ENCODE measurements around the gene LAMA2.

- TF ChIP-seq CTCF (IDR thresholded peaks at IDR 0.05 in 2 of 3, conservative IDR thresholded peaks at IDR 0.05 in 1 of 3; ENCODE audit: borderline replicate concordance in 1 of 3, insufficient read depth in 1 of 3, low read depth in 2 of 3, low read length in 2 of 3) (no peak), POLR2A (IDR thresholded peaks at IDR 0.05; ENCODE audit: borderline replicate concordance, extremely low read depth, insufficient read depth, insufficient read length) (no peak), CEBPB (IDR thresholded peaks at IDR 0.05; ENCODE audit: low read depth) (no peak), POLR2AphosphoS5 (IDR thresholded peaks at IDR 0.05; ENCODE audit: low read depth, low read length) (no peak), JUND (IDR thresholded peaks at IDR 0.05) (no peak), SP1 (IDR thresholded peaks at IDR 0.05; ENCODE audit: low read depth) (no peak), EZH2 (IDR thresholded peaks at IDR 0.05) (no peak), RAD21 (IDR thresholded peaks at IDR 0.05; ENCODE audit: low read depth) (no peak), MAX (IDR thresholded peaks at IDR 0.05) (no peak)
These were observed 311.5 kb downstream of the LAMA2 start for GRCh38 chr6:129194306-129194941.
